ENCODE data around the gene USP13.

- TF ChIP-seq, protein P1, sequence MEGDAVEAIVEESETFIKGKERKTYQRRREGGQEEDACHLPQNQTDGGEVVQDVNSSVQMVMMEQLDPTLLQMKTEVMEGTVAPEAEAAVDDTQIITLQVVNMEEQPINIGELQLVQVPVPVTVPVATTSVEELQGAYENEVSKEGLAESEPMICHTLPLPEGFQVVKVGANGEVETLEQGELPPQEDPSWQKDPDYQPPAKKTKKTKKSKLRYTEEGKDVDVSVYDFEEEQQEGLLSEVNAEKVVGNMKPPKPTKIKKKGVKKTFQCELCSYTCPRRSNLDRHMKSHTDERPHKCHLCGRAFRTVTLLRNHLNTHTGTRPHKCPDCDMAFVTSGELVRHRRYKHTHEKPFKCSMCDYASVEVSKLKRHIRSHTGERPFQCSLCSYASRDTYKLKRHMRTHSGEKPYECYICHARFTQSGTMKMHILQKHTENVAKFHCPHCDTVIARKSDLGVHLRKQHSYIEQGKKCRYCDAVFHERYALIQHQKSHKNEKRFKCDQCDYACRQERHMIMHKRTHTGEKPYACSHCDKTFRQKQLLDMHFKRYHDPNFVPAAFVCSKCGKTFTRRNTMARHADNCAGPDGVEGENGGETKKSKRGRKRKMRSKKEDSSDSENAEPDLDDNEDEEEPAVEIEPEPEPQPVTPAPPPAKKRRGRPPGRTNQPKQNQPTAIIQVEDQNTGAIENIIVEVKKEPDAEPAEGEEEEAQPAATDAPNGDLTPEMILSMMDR (IDR thresholded peaks at IDR 0.05): no peak
- no peak for TF ChIP-seq POLR2A (IDR thresholded peaks at IDR 0.05)
Measured at GRCh38 chr3:179720196-179720595, 67.4 kb downstream of the USP13 start.

Data from right lobe of liver (tissue), 4 donors.